ENCODE measurements around the gene SRGAP1. TPM values are rescaled to one million over a fixed set of nuclear protein-coding genes. Genes with fewer than 3 reads are reported as not detected.
"Not testable (repeated sequence)": the region's sequence is repeated elsewhere in the genome, so short reads cannot be mapped to it uniquely, and the experiment has no call there.

Gene SRGAP1
- polyA plus RNA-seq, 2 donors: 1.4 to 3.2 TPM

- H3K27me3 ChIP-seq (ENCODE audit: control insufficient read depth in 1 of 2, insufficient read depth in 2 of 2, low read length in 2 of 2): no peaks in the 10 kb centered on the region
- H3K4me3 ChIP-seq (ENCODE audit: low read depth in 1 of 2, low read length in 2 of 2): no peak overlapping the region
- H3K36me3 ChIP-seq (ENCODE audit: control insufficient read depth in 2 of 2, insufficient read depth in 2 of 2, low read length in 1 of 2): no peaks in the 10 kb centered on the region
- no peaks in the 10 kb centered on the region for H3K9me3 ChIP-seq (ENCODE audit: control insufficient read depth in 2 of 2, insufficient read depth in 1 of 2, low read depth in 1 of 2, low read length in 1 of 2)
- 74 to 88% methylated on average over 4 of the region's 4 CpGs for WGBS, 2 donors
- H3K4me1 ChIP-seq (ENCODE audit: control insufficient read depth in 2 of 2, insufficient read depth in 2 of 2, low read length in 1 of 2): peaks cover 0 to 4% of the 10 kb centered on the region in 2 donors
- no peak overlapping the region for H3K27ac ChIP-seq (ENCODE audit: low read depth in 2 of 2, low read length in 1 of 2)
Observed at GRCh38 chr12:63848450-63848849, 4.0 kb downstream of the SRGAP1 start.

- no peaks in the 10 kb centered on the region for H3K9me3 ChIP-seq (ENCODE audit: control insufficient read depth in 2 of 2, insufficient read depth in 1 of 2, low read depth in 1 of 2, low read length in 1 of 2)
- H3K4me1 ChIP-seq (ENCODE audit: control insufficient read depth in 2 of 2, insufficient read depth in 2 of 2, low read length in 1 of 2): peaks cover 0 to 4% of the 10 kb centered on the region in 2 donors
- no peaks in the 10 kb centered on the region for H3K36me3 ChIP-seq (ENCODE audit: control insufficient read depth in 2 of 2, insufficient read depth in 2 of 2, low read length in 1 of 2)
- H3K27me3 ChIP-seq (ENCODE audit: control insufficient read depth in 1 of 2, insufficient read depth in 2 of 2, low read length in 2 of 2): no peaks in the 10 kb centered on the region
- no peak overlapping the region for H3K4me3 ChIP-seq (ENCODE audit: low read depth in 1 of 2, low read length in 2 of 2)
- 86 to 88% methylated on average over 1 of the region's 1 CpG for WGBS, 2 donors
- H3K27ac ChIP-seq (ENCODE audit: low read depth in 2 of 2, low read length in 1 of 2): no peak overlapping the region
Observed at GRCh38 chr12:63849106-63849620, 4.7 kb downstream of the SRGAP1 start.

GRCh38 chr12:63849641-63850040, 5.1 kb downstream of the SRGAP1 start:
- WGBS, 2 donors: 81 to 92% methylated on average over 4 of the region's 4 CpGs
- Histone ChIP-seq H3K4me3 (ENCODE audit: low read depth in 1 of 2, low read length in 2 of 2) (no peak overlapping the region), H3K36me3 (ENCODE audit: control insufficient read depth in 2 of 2, insufficient read depth in 2 of 2, low read length in 1 of 2) (no peaks in the 10 kb centered on the region), H3K27me3 (ENCODE audit: control insufficient read depth in 1 of 2, insufficient read depth in 2 of 2, low read length in 2 of 2) (no peaks in the 10 kb centered on the region), H3K4me1 (ENCODE audit: control insufficient read depth in 2 of 2, insufficient read depth in 2 of 2, low read length in 1 of 2) (peaks cover 0 to 3% of the 10 kb centered on the region in 2 donors), H3K27ac (ENCODE audit: low read depth in 2 of 2, low read length in 1 of 2) (no peak overlapping the region), H3K9me3 (ENCODE audit: control insufficient read depth in 2 of 2, insufficient read depth in 1 of 2, low read depth in 1 of 2, low read length in 1 of 2) (no peaks in the 10 kb centered on the region)

DNA sequence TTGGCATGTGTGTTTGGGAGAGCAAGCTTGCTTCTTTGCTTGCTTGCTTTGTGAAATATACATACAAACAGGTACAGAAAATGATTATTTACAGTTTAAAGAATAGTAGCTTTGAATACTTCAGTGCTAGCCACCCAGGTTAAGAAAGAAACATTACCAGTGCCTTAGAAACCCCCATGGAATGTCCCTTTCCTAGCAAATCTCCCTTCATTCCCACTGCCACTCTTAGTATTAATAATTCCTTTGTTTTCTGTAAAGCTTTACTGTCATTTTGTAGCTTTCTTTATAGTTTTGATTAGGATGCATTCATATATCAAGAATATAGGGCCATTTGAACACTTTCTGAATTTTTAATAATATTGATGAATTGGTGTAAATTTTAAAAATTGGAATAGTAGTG, 9.5 kb downstream of the SRGAP1 start:
- no peaks in the 10 kb centered on the region for H3K9me3 ChIP-seq (ENCODE audit: control insufficient read depth in 2 of 2, insufficient read depth in 1 of 2, low read depth in 1 of 2, low read length in 1 of 2)
- no peak overlapping the region for H3K27ac ChIP-seq (ENCODE audit: low read depth in 2 of 2, low read length in 1 of 2)
- H3K36me3 ChIP-seq (ENCODE audit: control insufficient read depth in 2 of 2, insufficient read depth in 2 of 2, low read length in 1 of 2): no peaks in the 10 kb centered on the region
- H3K4me1 ChIP-seq (ENCODE audit: control insufficient read depth in 2 of 2, insufficient read depth in 2 of 2, low read length in 1 of 2): no peaks in the 10 kb centered on the region
- no peaks in the 10 kb centered on the region for H3K27me3 ChIP-seq (ENCODE audit: control insufficient read depth in 1 of 2, insufficient read depth in 2 of 2, low read length in 2 of 2)
- H3K4me3 ChIP-seq (ENCODE audit: low read depth in 1 of 2, low read length in 2 of 2): no peak overlapping the region

- Histone ChIP-seq H3K36me3 (ENCODE audit: control insufficient read depth in 2 of 2, insufficient read depth in 2 of 2, low read length in 1 of 2) (no peaks in the 10 kb centered on the region), H3K9me3 (ENCODE audit: control insufficient read depth in 2 of 2, insufficient read depth in 1 of 2, low read depth in 1 of 2, low read length in 1 of 2) (no peaks in the 10 kb centered on the region), H3K4me1 (ENCODE audit: control insufficient read depth in 2 of 2, insufficient read depth in 2 of 2, low read length in 1 of 2) (no peaks in the 10 kb centered on the region), H3K27me3 (ENCODE audit: control insufficient read depth in 1 of 2, insufficient read depth in 2 of 2, low read length in 2 of 2) (no peaks in the 10 kb centered on the region), H3K4me3 (ENCODE audit: low read depth in 1 of 2, low read length in 2 of 2) (no peak overlapping the region), H3K27ac (ENCODE audit: low read depth in 2 of 2, low read length in 1 of 2) (no peak overlapping the region)
- WGBS, 2 donors: 94 to 95% methylated on average over 3 of the region's 3 CpGs
Observed at GRCh38 chr12:63855299-63855698, 10.8 kb downstream of the SRGAP1 start.

GRCh38 chr12:63857771-63858670, 13.5 kb downstream of the SRGAP1 start:
- Histone ChIP-seq H3K27ac (ENCODE audit: low read depth in 2 of 2, low read length in 1 of 2) (no peak overlapping the region), H3K36me3 (ENCODE audit: control insufficient read depth in 2 of 2, insufficient read depth in 2 of 2, low read length in 1 of 2) (no peaks in the 10 kb centered on the region)
- WGBS, 2 donors: 62 to 66% methylated on average over 6 of the region's 6 CpGs

GRCh38 chr12:63859880-63860279, 15.4 kb downstream of the SRGAP1 start:
- not testable (repeated sequence) for H3K9me3 ChIP-seq (ENCODE audit: control insufficient read depth in 2 of 2, insufficient read depth in 1 of 2, low read depth in 1 of 2, low read length in 1 of 2); H3K4me1 ChIP-seq (ENCODE audit: control insufficient read depth in 2 of 2, insufficient read depth in 2 of 2, low read length in 1 of 2); H3K27me3 ChIP-seq (ENCODE audit: control insufficient read depth in 1 of 2, insufficient read depth in 2 of 2, low read length in 2 of 2); H3K36me3 ChIP-seq (ENCODE audit: control insufficient read depth in 2 of 2, insufficient read depth in 2 of 2, low read length in 1 of 2); H3K27ac ChIP-seq (ENCODE audit: low read depth in 2 of 2, low read length in 1 of 2); H3K4me3 ChIP-seq (ENCODE audit: low read depth in 1 of 2, low read length in 2 of 2)
- WGBS, 2 donors: 87 to 95% methylated on average over 2 of the region's 2 CpGs

More at GRCh38 chr12:63857771-63858670, 13.5 kb downstream of the SRGAP1 start:
- Histone ChIP-seq H3K9me3 (ENCODE audit: control insufficient read depth in 2 of 2, insufficient read depth in 1 of 2, low read depth in 1 of 2, low read length in 1 of 2) (no peaks in the 10 kb centered on the region), H3K27me3 (ENCODE audit: control insufficient read depth in 1 of 2, insufficient read depth in 2 of 2, low read length in 2 of 2) (no peaks in the 10 kb centered on the region), H3K4me1 (ENCODE audit: control insufficient read depth in 2 of 2, insufficient read depth in 2 of 2, low read length in 1 of 2) (no peaks in the 10 kb centered on the region), H3K4me3 (ENCODE audit: low read depth in 1 of 2, low read length in 2 of 2) (no peak overlapping the region)

- H3K27ac ChIP-seq (ENCODE audit: low read depth in 2 of 2, low read length in 1 of 2): no peak overlapping the region
Observed at GRCh38 chr12:63862187-63862968, 17.9 kb downstream of the SRGAP1 start.

GRCh38 chr12:63862969-63863230, 18.4 kb downstream of the SRGAP1 start:
- Histone ChIP-seq H3K27ac (ENCODE audit: low read depth in 2 of 2, low read length in 1 of 2) (no peak overlapping the region), H3K36me3 (ENCODE audit: control insufficient read depth in 2 of 2, insufficient read depth in 2 of 2, low read length in 1 of 2) (no peaks in the 10 kb centered on the region), H3K27me3 (ENCODE audit: control insufficient read depth in 1 of 2, insufficient read depth in 2 of 2, low read length in 2 of 2) (no peaks in the 10 kb centered on the region), H3K4me1 (ENCODE audit: control insufficient read depth in 2 of 2, insufficient read depth in 2 of 2, low read length in 1 of 2) (no peaks in the 10 kb centered on the region), H3K9me3 (ENCODE audit: control insufficient read depth in 2 of 2, insufficient read depth in 1 of 2, low read depth in 1 of 2, low read length in 1 of 2) (no peaks in the 10 kb centered on the region), H3K4me3 (ENCODE audit: low read depth in 1 of 2, low read length in 2 of 2) (no peak overlapping the region)
- 74 to 90% methylated on average over 2 of the region's 2 CpGs for WGBS, 2 donors

More at GRCh38 chr12:63862187-63862968, 17.9 kb downstream of the SRGAP1 start:
- Histone ChIP-seq H3K9me3 (ENCODE audit: control insufficient read depth in 2 of 2, insufficient read depth in 1 of 2, low read depth in 1 of 2, low read length in 1 of 2) (no peaks in the 10 kb centered on the region), H3K4me1 (ENCODE audit: control insufficient read depth in 2 of 2, insufficient read depth in 2 of 2, low read length in 1 of 2) (no peaks in the 10 kb centered on the region), H3K4me3 (ENCODE audit: low read depth in 1 of 2, low read length in 2 of 2) (no peak overlapping the region), H3K27me3 (ENCODE audit: control insufficient read depth in 1 of 2, insufficient read depth in 2 of 2, low read length in 2 of 2) (no peaks in the 10 kb centered on the region), H3K36me3 (ENCODE audit: control insufficient read depth in 2 of 2, insufficient read depth in 2 of 2, low read length in 1 of 2) (no peaks in the 10 kb centered on the region)
- 57 to 67% methylated on average over 6 of the region's 6 CpGs for WGBS, 2 donors

Measured in esophagus (tissue), 2 donors.